Measurements from ENCODE around the gene CENPB. TPM values are rescaled to one million over a fixed set of nuclear protein-coding genes. Genes with fewer than 3 reads are reported as not detected.

CENPB gene
- total RNA-seq, 1 donor from 2014 or later = 91.1 TPM

DNA sequence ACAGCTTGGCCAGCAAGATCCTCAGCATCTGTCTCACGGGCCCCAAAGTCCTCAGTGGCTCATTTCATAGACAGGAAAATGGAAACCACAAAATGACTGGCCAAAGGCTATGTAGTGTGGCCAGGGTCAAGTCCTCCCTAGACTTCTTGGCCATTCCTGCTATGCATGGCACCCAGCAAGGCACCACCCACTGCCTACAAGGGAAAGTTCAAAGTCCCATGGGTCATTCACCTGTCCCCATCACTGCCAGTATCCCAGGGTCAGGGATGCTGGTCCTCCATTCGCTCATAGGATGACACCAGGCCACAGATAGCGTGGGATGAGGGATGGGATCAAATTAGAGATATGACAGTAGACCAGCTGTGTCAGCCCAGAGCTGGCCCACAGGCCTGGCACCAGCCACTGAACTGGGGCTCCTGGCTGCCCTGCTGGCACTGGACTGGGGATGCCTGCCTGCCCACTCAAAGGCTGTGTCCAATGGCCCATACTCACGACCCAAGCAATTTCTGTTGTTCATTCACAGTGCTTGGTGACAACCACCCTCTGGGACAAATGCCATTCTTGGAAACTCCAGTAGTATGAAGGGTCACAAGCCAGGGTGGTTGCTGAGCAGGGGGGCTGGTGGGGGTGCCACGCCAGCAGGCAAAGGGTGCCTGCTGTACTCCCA lies 30.6 kb downstream of the CENPB start:
- peaks cover 5% of the 10 kb centered on the region for H3K36me3 Mint-ChIP-seq (ENCODE audit: low read depth)

DNA sequence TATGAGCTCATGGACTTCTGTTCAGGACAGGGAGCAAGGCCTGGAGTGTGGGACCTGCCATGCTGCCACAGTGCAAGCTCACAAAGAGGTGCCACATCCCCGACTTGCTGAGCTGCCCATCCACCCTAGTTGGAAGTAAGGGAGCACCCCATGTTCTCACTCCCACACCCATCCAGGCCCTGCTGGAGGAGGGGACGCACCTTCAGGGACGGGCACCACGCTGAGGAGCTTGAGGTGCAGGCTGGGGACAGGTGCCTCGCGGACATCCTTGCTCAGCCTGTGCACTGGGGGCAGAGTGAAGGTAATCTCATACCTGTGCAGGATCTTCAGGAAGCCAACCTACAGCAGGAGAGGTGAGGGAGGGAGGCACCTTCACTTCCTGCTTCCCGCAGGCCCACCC lies 31.3 kb downstream of the CENPB start:
- Mint-ChIP-seq H3K36me3 (ENCODE audit: low read depth) (peaks cover 5% of the 10 kb centered on the region), H3K4me3 (ENCODE audit: unreplicated experiment) (no peak overlapping the region), H3K27me3 (ENCODE audit: low read depth) (no peaks in the 10 kb centered on the region), H3K27ac (ENCODE audit: unreplicated experiment) (no peak overlapping the region), H3K4me1 (ENCODE audit: low read depth) (peaks cover 2% of the 10 kb centered on the region), H3K9me3 (ENCODE audit: low read depth) (no peaks in the 10 kb centered on the region)
- TF ChIP-seq, protein P1, sequence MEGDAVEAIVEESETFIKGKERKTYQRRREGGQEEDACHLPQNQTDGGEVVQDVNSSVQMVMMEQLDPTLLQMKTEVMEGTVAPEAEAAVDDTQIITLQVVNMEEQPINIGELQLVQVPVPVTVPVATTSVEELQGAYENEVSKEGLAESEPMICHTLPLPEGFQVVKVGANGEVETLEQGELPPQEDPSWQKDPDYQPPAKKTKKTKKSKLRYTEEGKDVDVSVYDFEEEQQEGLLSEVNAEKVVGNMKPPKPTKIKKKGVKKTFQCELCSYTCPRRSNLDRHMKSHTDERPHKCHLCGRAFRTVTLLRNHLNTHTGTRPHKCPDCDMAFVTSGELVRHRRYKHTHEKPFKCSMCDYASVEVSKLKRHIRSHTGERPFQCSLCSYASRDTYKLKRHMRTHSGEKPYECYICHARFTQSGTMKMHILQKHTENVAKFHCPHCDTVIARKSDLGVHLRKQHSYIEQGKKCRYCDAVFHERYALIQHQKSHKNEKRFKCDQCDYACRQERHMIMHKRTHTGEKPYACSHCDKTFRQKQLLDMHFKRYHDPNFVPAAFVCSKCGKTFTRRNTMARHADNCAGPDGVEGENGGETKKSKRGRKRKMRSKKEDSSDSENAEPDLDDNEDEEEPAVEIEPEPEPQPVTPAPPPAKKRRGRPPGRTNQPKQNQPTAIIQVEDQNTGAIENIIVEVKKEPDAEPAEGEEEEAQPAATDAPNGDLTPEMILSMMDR (IDR thresholded peaks at IDR 0.05) = no peak
- no peak for DNase-seq (ENCODE audit: low spot score)

More for the DNA sequence above, 30.6 kb downstream of the CENPB start:
- Mint-ChIP-seq H3K27me3 (ENCODE audit: low read depth) (no peaks in the 10 kb centered on the region), H3K27ac (ENCODE audit: unreplicated experiment) (no peak overlapping the region), H3K9me3 (ENCODE audit: low read depth) (no peaks in the 10 kb centered on the region), H3K4me3 (ENCODE audit: unreplicated experiment) (no peak overlapping the region), H3K4me1 (ENCODE audit: low read depth) (peaks cover 2% of the 10 kb centered on the region)
- TF ChIP-seq, protein P1 (IDR thresholded peaks at IDR 0.05) = no peak
- no peak for DNase-seq (ENCODE audit: low spot score)

DNA sequence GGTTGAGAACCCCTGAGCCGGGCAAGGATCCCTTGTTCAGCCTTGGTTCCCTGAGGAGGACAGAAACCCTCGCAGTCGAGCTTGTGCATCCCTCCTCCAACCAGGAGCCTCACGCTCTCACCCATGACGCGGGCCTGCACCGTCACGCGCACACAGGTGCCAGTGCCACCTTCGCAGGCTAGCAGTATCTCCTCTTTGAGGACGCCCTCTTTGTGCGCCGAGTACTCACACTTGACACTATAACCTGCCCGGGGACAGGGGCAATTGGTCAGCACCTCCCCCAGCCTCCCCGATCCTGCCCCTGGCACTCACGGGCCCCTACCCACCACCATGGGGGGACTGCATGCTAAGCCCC lies 32.3 kb downstream of the CENPB start:
- Mint-ChIP-seq H3K4me3 (ENCODE audit: unreplicated experiment) (no peak overlapping the region), H3K4me1 (ENCODE audit: low read depth) (peaks cover 6% of the 10 kb centered on the region), H3K36me3 (ENCODE audit: low read depth) (peaks cover 5% of the 10 kb centered on the region), H3K9me3 (ENCODE audit: low read depth) (no peaks in the 10 kb centered on the region), H3K27ac (ENCODE audit: unreplicated experiment) (no peak overlapping the region), H3K27me3 (ENCODE audit: low read depth) (peaks cover 2% of the 10 kb centered on the region)
- TF ChIP-seq, protein P1 (IDR thresholded peaks at IDR 0.05) = no peak
- no peak for DNase-seq (ENCODE audit: low spot score)

DNA sequence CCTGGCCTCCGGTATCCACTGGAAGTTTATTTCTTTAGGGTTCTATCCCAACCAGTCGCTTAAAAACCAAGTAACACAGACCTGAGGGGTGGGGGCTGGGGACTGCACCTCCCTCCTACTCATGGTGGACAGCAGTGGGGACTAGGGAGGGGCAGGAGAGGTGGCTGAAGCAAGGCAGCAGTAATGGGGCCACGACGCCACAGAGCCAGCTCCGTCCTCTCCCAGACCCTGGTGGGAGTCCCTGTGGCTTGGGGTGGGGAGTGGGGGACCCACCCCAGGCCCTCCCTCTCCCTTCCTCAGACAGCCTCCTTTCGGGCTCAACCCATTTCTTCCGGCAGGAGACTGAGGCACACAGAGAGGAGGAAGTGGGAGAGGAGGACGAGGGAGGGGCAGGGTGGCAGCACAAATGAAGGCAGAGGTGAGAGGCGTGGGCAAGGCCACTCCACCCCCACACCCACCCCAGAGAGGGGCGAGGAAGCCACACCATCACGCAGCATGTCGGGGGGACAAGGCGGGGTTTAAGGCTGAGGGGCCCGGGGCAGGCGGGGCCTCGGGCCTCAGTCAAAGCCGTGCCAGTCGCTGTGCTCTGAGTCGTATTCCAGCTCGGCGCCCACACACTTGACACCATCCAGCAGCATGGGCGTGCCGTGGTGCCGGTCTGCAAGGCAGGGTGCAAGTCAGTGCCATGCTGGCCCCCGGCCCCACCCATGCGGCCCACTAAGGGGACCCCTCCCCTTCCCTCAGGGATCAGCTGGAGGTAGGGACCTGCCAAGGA lies 32.9 kb downstream of the CENPB start:
- Mint-ChIP-seq H3K9me3 (ENCODE audit: low read depth) (no peaks in the 10 kb centered on the region), H3K27ac (ENCODE audit: unreplicated experiment) (no peak overlapping the region), H3K4me3 (ENCODE audit: unreplicated experiment) (no peak overlapping the region), H3K27me3 (ENCODE audit: low read depth) (peaks cover 2% of the 10 kb centered on the region), H3K36me3 (ENCODE audit: low read depth) (peaks cover 5% of the 10 kb centered on the region), H3K4me1 (ENCODE audit: low read depth) (peaks cover 6% of the 10 kb centered on the region)
- TF ChIP-seq, protein P1 (IDR thresholded peaks at IDR 0.05) = no peak
- DNase-seq (ENCODE audit: low spot score) = no peak

DNA sequence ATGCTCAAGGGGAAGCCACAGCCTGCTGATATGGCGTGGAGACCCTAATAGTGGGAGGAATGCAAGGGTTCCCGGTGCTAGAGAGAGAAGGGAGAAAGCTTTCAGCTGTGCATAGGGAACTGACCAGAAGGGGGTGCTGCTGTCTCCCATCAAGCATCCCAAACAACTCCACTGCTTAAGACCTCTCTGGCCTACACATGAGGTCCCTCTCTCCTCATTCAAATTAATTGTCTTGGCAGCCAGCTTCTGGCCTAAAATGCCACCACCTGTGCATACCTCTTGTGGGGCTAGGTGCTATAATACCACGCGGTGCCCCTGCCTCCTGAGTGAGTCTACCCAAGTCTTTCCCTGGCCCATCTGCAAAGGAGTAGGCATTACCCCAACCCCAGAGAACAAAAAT lies 33.4 kb downstream of the CENPB start:
- peaks cover 2% of the 10 kb centered on the region for H3K27me3 Mint-ChIP-seq (ENCODE audit: low read depth)
- no peak overlapping the region for H3K27ac Mint-ChIP-seq (ENCODE audit: unreplicated experiment)
- H3K4me3 Mint-ChIP-seq (ENCODE audit: unreplicated experiment) = no peak overlapping the region
- DNase-seq (ENCODE audit: low spot score) = no peak
- peaks cover 6% of the 10 kb centered on the region for H3K4me1 Mint-ChIP-seq (ENCODE audit: low read depth)
- no peaks in the 10 kb centered on the region for H3K9me3 Mint-ChIP-seq (ENCODE audit: low read depth)
- peaks cover 3% of the 10 kb centered on the region for H3K36me3 Mint-ChIP-seq (ENCODE audit: low read depth)
- TF ChIP-seq, protein P1 (IDR thresholded peaks at IDR 0.05) = peak; percentile 81
